ENCODE data around the gene FBXW7. TPM values are rescaled to one million over a fixed set of nuclear protein-coding genes. Genes with fewer than 3 reads are reported as not detected.

The FBXW7 gene
- total and polyA plus RNA-seq, 2 of the 13 experiments (the other 11 are each of a cell fraction or from before 2014, with no cell fraction given), result 5.0 to 40.9 TPM

GRCh38 chr4:152485726-152486276 is 50.1 kb downstream of the FBXW7 start (continued):
- TF ChIP-seq MIER3 (CRISPR knock-in tag; IDR thresholded peaks at IDR 0.05; ENCODE audit: borderline replicate concordance), result peak; percentile 59; the same call in 1 of the 2 replicates
- TF ChIP-seq ARID2 (CRISPR knock-in tag; IDR thresholded peaks at IDR 0.05; ENCODE audit: borderline replicate concordance), result peak; percentile 24; the same call in 1 of the 2 replicates
- TF ChIP-seq, protein P1, sequence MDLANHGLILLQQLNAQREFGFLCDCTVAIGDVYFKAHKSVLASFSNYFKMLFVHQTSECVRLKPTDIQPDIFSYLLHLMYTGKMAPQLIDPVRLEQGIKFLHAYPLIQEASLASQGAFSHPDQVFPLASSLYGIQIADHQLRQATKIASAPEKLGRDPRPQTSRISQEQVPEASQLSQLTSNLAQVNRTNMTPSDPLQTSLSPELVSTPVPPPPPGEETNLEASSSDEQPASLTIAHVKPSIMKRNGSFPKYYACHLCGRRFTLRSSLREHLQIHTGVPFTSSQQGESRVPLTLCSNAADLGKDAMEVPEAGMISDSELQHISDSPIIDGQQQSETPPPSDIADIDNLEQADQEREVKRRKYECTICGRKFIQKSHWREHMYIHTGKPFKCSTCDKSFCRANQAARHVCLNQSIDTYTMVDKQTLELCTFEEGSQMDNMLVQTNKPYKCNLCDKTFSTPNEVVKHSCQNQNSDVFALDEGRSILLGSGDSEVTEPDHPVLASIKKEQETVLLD (CRISPR knock-in tag; IDR thresholded peaks at IDR 0.05; ENCODE audit: low read depth), result no peak
- TF ChIP-seq SKI (IDR thresholded peaks at IDR 0.05; ENCODE audit: partially characterized antibody), result no peak
- peak; percentile 90 for TF ChIP-seq CREB1 (IDR thresholded peaks at IDR 0.05)
- peak; percentile 85 for TF ChIP-seq CREB1 (CRISPR knock-in tag; IDR thresholded peaks at IDR 0.05)
- TF ChIP-seq BCL6 (CRISPR knock-in tag; IDR thresholded peaks at IDR 0.05), result peak; percentile 61; the same call in 1 of the 2 replicates
- no peak for TF ChIP-seq PHF20 (CRISPR knock-in tag; IDR thresholded peaks at IDR 0.05)
- no peak for TF ChIP-seq ZNF354B (CRISPR knock-in tag; IDR thresholded peaks at IDR 0.05)
- TF ChIP-seq, protein P2, sequence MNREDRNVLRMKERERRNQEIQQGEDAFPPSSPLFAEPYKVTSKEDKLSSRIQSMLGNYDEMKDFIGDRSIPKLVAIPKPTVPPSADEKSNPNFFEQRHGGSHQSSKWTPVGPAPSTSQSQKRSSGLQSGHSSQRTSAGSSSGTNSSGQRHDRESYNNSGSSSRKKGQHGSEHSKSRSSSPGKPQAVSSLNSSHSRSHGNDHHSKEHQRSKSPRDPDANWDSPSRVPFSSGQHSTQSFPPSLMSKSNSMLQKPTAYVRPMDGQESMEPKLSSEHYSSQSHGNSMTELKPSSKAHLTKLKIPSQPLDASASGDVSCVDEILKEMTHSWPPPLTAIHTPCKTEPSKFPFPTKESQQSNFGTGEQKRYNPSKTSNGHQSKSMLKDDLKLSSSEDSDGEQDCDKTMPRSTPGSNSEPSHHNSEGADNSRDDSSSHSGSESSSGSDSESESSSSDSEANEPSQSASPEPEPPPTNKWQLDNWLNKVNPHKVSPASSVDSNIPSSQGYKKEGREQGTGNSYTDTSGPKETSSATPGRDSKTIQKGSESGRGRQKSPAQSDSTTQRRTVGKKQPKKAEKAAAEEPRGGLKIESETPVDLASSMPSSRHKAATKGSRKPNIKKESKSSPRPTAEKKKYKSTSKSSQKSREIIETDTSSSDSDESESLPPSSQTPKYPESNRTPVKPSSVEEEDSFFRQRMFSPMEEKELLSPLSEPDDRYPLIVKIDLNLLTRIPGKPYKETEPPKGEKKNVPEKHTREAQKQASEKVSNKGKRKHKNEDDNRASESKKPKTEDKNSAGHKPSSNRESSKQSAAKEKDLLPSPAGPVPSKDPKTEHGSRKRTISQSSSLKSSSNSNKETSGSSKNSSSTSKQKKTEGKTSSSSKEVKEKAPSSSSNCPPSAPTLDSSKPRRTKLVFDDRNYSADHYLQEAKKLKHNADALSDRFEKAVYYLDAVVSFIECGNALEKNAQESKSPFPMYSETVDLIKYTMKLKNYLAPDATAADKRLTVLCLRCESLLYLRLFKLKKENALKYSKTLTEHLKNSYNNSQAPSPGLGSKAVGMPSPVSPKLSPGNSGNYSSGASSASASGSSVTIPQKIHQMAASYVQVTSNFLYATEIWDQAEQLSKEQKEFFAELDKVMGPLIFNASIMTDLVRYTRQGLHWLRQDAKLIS (CRISPR knock-in tag; IDR thresholded peaks at IDR 0.05), result no peak
- TF ChIP-seq, protein P3, sequence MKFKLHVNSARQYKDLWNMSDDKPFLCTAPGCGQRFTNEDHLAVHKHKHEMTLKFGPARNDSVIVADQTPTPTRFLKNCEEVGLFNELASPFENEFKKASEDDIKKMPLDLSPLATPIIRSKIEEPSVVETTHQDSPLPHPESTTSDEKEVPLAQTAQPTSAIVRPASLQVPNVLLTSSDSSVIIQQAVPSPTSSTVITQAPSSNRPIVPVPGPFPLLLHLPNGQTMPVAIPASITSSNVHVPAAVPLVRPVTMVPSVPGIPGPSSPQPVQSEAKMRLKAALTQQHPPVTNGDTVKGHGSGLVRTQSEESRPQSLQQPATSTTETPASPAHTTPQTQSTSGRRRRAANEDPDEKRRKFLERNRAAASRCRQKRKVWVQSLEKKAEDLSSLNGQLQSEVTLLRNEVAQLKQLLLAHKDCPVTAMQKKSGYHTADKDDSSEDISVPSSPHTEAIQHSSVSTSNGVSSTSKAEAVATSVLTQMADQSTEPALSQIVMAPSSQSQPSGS (CRISPR knock-in tag; IDR thresholded peaks at IDR 0.05), result peak; percentile 49; the same call in 1 of the 2 replicates
- TF ChIP-seq HDAC6 (IDR thresholded peaks at IDR 0.05; ENCODE audit: low read depth, low read length), result no peak
- TF ChIP-seq, protein P4, sequence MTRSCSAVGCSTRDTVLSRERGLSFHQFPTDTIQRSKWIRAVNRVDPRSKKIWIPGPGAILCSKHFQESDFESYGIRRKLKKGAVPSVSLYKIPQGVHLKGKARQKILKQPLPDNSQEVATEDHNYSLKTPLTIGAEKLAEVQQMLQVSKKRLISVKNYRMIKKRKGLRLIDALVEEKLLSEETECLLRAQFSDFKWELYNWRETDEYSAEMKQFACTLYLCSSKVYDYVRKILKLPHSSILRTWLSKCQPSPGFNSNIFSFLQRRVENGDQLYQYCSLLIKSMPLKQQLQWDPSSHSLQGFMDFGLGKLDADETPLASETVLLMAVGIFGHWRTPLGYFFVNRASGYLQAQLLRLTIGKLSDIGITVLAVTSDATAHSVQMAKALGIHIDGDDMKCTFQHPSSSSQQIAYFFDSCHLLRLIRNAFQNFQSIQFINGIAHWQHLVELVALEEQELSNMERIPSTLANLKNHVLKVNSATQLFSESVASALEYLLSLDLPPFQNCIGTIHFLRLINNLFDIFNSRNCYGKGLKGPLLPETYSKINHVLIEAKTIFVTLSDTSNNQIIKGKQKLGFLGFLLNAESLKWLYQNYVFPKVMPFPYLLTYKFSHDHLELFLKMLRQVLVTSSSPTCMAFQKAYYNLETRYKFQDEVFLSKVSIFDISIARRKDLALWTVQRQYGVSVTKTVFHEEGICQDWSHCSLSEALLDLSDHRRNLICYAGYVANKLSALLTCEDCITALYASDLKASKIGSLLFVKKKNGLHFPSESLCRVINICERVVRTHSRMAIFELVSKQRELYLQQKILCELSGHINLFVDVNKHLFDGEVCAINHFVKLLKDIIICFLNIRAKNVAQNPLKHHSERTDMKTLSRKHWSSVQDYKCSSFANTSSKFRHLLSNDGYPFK (CRISPR knock-in tag; IDR thresholded peaks at IDR 0.05; ENCODE audit: borderline replicate concordance), result no peak
- TF ChIP-seq FIP1L1 (IDR thresholded peaks at IDR 0.05; ENCODE audit: borderline replicate concordance, insufficient read depth, low read depth, low read length), result no peak
- 0 out of 2 replicates have a peak, but pooled peaks have one; percentile 36 for TF ChIP-seq PHF21A (CRISPR knock-in tag; IDR thresholded peaks at IDR 0.05)
- no peak for TF ChIP-seq ESRRA (CRISPR knock-in tag; IDR thresholded peaks at IDR 0.05; ENCODE audit: low read depth)
- TF ChIP-seq ZC3H13 (CRISPR knock-in tag; IDR thresholded peaks at IDR 0.05), result no peak
- no peak for TF ChIP-seq ZNF207 (IDR thresholded peaks at IDR 0.05; ENCODE audit: borderline replicate concordance)
- peak; percentile 72; the same call in 1 of the 2 replicates for TF ChIP-seq HMG20A (CRISPR knock-in tag; IDR thresholded peaks at IDR 0.05; ENCODE audit: borderline replicate concordance)
- TF ChIP-seq HNRNPLL (IDR thresholded peaks at IDR 0.05; ENCODE audit: low read depth, low read length, poor library complexity, severe bottlenecking), result no peak

Data from HepG2 (cell line).